GM18505 (cell line): ENCODE measurements around the gene SND1.

ENCODE experiments used
- ATAC-seq: cut with Tn5 transposase; IDR thresholded peaks from one replicate; pipeline ENCODE4 v1.9.1; 2021; ENCODE audit not compliant: unreplicated experiment
- POLR2A ChIP-seq: IDR thresholded peaks from 4 replicates; pipeline ENCODE4 v1.6.1; 2011; ENCODE audit warnings: borderline replicate concordance; ENCODE audit not compliant: insufficient read depth, insufficient read length; ENCODE audit errors: extremely low read depth

SND1 gene

GRCh38 chr7:127872122-127872521 is 220.1 kb downstream of the SND1 start:
- ATAC-seq, result peak; percentile 65
- no peak for TF ChIP-seq POLR2A

- no peak for ATAC-seq
- no peak for TF ChIP-seq POLR2A
These were observed 221.2 kb downstream of the SND1 start for GRCh38 chr7:127873151-127873550.

- ATAC-seq, result no peak
- TF ChIP-seq POLR2A, result no peak
These were observed 222.0 kb downstream of the SND1 start for GRCh38 chr7:127873715-127874636.

- TF ChIP-seq POLR2A, result no peak
- no peak for ATAC-seq
These were observed 223.1 kb downstream of the SND1 start for GRCh38 chr7:127874951-127875608.

- no peak for ATAC-seq
- TF ChIP-seq POLR2A, result no peak
These were observed 224.4 kb downstream of the SND1 start for GRCh38 chr7:127876393-127876792.

GRCh38 chr7:127877951-127878350 is 226.0 kb downstream of the SND1 start:
- no peak for ATAC-seq
- TF ChIP-seq POLR2A, result no peak

- TF ChIP-seq POLR2A, result no peak
- no peak for ATAC-seq
These were observed 226.8 kb downstream of the SND1 start for GRCh38 chr7:127878791-127879190.

GRCh38 chr7:127879436-127879835 is 227.4 kb downstream of the SND1 start:
- TF ChIP-seq POLR2A, result no peak
- ATAC-seq, result no peak

GRCh38 chr7:127879942-127880341 is 227.9 kb downstream of the SND1 start:
- no peak for ATAC-seq
- TF ChIP-seq POLR2A, result no peak

GRCh38 chr7:127880454-127880853 is 228.5 kb downstream of the SND1 start:
- TF ChIP-seq POLR2A, result no peak
- ATAC-seq, result no peak

- ATAC-seq, result no peak
- no peak for TF ChIP-seq POLR2A
These were observed 229.6 kb downstream of the SND1 start for GRCh38 chr7:127881564-127881963.

- no peak for TF ChIP-seq POLR2A
- ATAC-seq, result no peak
These were observed 230.4 kb downstream of the SND1 start for GRCh38 chr7:127882313-127882920.

- ATAC-seq, result no peak
These were observed 232.1 kb downstream of the SND1 start for GRCh38 chr7:127884066-127884559.

More at GRCh38 chr7:127884066-127884559, 232.1 kb downstream of the SND1 start:
- TF ChIP-seq POLR2A, result no peak
